Iris pigment epithelial cell (primary cell): Measurements from ENCODE around the gene PPA1.
A peak's percentile ranks its signal among the peaks of the same experiment; 100 is the strongest.
"Not testable (repeated sequence)": the region's sequence is repeated elsewhere in the genome, so short reads cannot be mapped to it uniquely, and the experiment has no call there.

ENCODE experiments used
- DNase-seq: peaks from one replicate; pipeline ENCODE4 v3.0.0-alpha.2; 2011; ENCODE audit warnings: low read depth

The PPA1 gene

GRCh38 chr10:70169649-70170364 lies 63.4 kb downstream of the PPA1 start:
- no peak for DNase-seq

- DNase-seq, result peak; percentile 39
Measured at GRCh38 chr10:70169011-70169410, 64.2 kb downstream of the PPA1 start.

DNA sequence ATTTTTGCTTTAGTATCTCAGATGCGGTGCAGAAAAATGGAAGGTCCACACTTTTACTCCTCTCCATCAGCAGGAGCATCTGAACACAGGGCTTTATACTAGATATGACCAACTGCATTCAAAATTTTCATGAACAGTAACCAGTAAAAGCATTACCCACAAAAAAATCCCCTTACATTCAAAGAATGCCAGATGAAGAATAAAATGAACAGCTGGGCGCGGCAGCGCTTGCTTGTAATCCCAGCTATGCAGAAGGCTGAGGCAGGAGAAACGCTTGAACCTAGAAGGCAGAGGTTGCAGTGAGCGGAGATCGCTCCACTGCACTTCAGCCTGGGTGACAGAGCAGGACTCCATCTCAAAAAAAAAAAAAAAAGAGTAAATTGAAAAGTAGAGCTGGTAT lies 66.0 kb downstream of the PPA1 start:
- peak; percentile 39 for DNase-seq

- no peak for DNase-seq
Measured at GRCh38 chr10:70166394-70166793, 66.8 kb downstream of the PPA1 start.

GRCh38 chr10:70164163-70164562 lies 69.1 kb downstream of the PPA1 start:
- DNase-seq, result no peak

- no peak for DNase-seq
Measured at GRCh38 chr10:70163448-70163847, 69.8 kb downstream of the PPA1 start.

- DNase-seq, result no peak
Measured at GRCh38 chr10:70162892-70163201, 70.4 kb downstream of the PPA1 start.

DNA sequence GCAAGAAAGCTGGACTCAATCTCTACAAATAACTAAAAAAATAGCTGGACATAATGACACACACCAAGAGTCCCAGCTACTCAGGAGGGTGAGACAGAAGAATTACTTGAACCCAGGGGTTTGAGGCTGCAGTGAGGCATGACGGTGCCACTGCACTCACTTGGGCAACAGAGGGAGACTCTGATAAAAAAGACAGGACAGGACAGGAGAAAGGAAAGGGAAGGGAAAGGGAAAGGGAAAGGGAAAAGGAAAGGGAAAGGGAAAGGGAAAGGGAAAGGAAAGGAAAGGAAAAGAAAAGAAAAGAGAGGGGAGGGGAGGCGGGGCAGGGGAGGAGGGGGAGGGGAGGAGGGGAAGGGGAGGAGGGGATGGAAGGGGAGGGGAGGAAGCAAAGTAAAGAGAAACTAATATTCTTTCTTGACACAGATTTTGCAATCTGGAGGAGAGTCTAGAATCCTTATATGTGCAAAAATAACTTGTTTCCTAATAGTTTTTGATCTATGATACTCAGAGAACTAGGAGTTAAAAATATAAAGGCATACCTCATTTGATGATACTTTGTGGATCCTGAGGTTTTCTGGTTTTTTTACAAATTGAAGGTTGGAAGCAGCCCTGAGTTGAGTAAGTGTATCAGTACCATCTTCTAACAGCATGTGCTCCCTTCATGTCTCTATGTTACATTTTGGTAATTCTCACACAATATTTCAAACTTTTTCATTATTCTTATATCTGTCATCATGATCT lies 70.9 kb downstream of the PPA1 start:
- DNase-seq, result no peak

- no peak for DNase-seq
Measured at GRCh38 chr10:70160798-70161197, 72.4 kb downstream of the PPA1 start.

GRCh38 chr10:70159366-70159765 lies 73.9 kb downstream of the PPA1 start:
- not testable (repeated sequence) for DNase-seq

GRCh38 chr10:70158113-70158512 lies 75.1 kb downstream of the PPA1 start:
- DNase-seq, result no peak

DNA sequence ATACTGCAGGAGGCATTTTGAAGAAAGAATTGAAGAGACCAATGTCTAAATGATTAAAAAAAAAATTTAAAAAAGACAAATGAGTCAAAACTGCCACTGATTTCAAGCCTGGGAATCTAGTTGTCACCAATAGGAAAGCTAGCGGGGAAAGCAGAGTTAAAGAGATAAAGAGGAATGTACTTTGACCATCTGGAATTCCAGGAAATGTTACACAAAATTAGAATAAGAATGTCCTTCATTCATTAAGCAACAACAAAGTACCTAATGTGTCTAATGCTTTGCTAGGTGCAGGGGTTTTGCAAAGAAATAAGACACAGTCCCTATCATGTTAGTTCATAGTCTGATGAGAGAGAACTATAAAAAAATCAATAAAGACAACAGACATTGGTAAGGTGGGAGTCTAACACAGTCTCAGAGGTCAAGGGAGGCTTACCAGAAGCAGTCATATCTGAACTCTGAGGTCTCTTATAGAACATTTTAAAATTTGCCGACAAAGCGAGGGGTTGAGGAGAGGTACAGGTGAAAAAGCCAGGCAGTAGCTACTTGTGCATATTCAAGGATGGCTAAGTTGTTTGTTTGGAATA lies 77.9 kb downstream of the PPA1 start:
- no peak for DNase-seq
